ENCODE measurements around the gene FGD6.

DNA sequence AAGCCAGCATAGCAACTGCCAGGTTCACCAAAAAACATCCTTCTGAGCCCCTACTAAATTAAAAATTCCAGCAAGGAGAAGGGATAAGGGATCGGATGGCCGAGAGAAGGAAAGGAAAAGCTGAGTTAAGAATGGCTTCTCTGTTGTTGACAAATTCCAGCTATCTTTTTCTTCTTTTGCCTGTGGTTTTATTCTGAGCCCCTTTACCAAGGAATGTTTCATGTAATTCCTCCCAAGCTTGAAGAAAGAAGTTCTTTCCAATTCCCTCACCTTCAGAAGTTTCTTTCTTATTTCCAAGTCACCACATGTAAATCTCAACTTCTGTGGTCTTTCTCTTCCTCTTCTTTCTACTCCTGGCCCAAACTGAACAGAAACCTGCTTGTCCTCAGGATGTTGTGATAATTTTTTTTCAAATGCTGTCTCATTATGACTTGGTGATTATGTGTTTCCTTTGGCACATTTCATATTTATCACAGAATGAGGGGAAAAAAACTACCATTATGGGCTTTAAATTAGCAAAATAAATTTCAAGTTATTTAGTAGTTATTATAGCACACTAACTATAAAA lies 40.0 kb downstream of the FGD6 start:
- TF ChIP-seq, protein P1, sequence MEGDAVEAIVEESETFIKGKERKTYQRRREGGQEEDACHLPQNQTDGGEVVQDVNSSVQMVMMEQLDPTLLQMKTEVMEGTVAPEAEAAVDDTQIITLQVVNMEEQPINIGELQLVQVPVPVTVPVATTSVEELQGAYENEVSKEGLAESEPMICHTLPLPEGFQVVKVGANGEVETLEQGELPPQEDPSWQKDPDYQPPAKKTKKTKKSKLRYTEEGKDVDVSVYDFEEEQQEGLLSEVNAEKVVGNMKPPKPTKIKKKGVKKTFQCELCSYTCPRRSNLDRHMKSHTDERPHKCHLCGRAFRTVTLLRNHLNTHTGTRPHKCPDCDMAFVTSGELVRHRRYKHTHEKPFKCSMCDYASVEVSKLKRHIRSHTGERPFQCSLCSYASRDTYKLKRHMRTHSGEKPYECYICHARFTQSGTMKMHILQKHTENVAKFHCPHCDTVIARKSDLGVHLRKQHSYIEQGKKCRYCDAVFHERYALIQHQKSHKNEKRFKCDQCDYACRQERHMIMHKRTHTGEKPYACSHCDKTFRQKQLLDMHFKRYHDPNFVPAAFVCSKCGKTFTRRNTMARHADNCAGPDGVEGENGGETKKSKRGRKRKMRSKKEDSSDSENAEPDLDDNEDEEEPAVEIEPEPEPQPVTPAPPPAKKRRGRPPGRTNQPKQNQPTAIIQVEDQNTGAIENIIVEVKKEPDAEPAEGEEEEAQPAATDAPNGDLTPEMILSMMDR (IDR thresholded peaks at IDR 0.05) = no peak
- TF ChIP-seq POLR2A (IDR thresholded peaks at IDR 0.05) = no peak

Data from testis (tissue), 2 donors.